T-helper 2 cell treated with Interferon-gamma antibody and Interleukin-4, amounts not matched to agents 100 ng/mL and 5 ng/mL, for 36 hours (primary cell): ENCODE measurements around the gene WWTR1. TPM values are rescaled to one million over a fixed set of nuclear protein-coding genes. Genes with fewer than 3 reads are reported as not detected.

ENCODE experiments used
- intact Hi-C: fragments of 100-400 bp; cut with micrococcal nuclease; formaldehyde crosslinking; loops from one replicate; pipeline ENCODE4 v1.15.1; 2023
- total RNA-seq: library from RNA; stranded (reverse); gene quantifications from 2 replicates; pipeline ENCODE4 v1.2.3, GENCODE V29; 2022

The WWTR1 gene
- total RNA-seq, 1 donor from 2014 or later, result 1.1 TPM

DNA sequence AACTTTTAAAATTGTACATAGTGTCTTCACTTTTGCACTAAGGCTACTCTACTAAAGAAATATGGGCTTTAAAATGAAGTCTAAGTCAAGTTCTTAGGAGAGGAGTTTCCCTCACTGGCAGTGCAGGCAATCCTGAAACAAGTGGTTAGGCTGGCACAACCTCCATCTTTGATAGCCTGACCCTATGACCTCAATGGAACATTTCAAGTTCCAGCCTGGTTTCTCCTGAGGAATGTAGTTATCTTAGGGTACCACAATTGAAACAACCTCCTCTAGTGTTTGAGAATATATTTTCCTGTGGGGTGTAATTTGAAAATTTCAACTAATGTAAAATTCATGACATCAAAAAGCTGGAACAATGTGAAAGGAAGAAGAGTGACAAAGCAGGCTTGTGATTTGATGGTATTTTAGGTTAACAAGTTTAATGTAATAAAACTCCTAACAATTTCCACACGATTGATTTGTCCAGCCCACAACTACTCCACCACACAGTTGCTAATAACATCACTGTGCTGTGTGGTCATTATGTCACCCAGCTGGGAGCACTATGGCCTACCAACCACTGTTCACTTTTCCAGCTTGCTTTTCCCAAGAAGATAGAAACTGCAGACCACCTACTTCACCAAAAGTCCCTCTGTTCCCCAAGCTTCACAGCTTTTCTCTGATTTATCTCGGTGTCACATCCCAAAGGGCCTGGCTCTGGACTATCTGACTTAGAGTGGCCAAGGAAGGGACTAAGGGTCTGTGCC is 1.8 kb downstream of the WWTR1 start:
- intact Hi-C loops, result loop anchor here (5.0 kb wide), 3 partner anchors 84 to 529 kb away; partner anchors contain the start of genes HPS3 and RNF13

DNA sequence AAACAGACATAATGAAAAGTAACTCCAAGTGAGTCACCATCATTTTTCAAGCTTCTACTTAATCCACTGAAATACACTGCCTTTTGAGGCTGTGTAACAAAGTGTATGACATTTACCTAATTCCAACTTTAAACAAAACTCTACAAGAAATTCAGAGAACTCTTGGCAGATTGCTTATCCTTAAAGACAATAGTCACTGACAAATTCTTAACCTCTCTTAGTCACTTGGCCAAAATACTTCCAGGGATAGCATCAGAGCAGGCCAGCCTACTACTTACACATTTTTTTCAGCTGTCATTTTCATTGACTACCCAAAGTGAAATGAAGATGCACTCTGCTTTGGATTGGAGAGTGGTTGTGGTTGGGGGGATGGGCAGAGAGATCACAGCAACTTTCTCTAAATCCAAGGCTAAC is 3.6 kb downstream of the WWTR1 start:
- intact Hi-C loops, result no loop called here

DNA sequence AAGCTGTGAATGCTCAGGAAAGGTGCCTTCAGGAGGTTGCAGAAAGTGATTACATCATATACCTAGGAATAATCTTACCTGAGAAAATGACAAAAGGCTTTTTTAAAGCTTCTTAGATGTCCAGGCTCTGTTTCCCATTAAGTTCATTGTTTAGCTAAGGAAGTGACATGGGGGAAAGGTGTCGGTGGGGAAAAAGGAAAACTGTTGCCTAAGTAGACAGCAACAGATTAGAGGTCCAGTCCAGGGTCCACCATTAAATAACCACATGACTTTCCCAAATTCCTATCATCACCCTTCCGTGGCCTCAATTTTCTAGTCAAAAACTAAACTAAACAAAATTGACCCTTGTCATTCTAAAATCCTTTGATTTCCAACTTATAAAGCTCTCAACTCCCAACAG is 4.3 kb downstream of the WWTR1 start:
- intact Hi-C loops, result no loop called here

GRCh38 chr3:149653136-149653535 is 4.7 kb downstream of the WWTR1 start:
- intact Hi-C loops, result no loop called here

DNA sequence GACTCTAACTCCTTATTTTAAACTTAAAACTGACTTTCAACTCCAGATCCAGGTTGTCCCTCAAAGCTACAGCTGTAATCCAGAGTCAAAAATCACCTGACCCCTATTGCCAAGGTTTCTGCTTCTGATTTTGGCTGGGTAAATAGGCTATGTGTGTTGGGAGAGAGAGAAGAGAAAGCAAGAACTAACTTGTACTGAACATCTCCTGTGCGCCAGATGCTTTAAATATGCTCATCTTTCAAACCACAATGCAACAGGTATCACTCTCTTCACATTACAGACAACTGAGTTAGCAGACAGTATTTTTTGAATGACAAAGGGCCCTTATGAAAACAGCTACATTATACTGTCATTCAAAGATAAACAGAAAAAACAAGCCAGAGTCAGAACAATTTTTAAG is 7.0 kb downstream of the WWTR1 start:
- intact Hi-C loops, result no loop called here

GRCh38 chr3:149648525-149648924 is 9.3 kb downstream of the WWTR1 start:
- intact Hi-C loops, result no loop called here

DNA sequence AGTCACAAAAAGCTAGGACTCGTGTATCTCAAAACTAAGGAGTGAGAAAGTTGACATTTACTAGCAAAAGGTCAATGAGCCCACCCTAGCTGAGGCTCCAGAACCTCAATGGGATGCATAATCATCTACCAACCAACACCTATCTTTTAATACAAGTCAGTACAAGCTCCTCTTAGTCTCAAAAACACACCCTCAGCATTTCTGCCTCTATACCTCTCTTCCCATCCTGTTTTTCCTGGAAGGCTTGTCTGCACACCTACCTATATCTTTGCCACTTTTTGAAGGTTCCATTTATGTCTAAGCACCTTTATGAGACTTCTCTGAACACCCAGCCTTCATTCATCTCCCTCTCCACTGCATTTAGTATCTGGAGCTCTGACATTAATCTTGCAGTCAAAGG is 10.0 kb downstream of the WWTR1 start:
- intact Hi-C loops, result no loop called here

- intact Hi-C loops, result no loop called here
Measured at GRCh38 chr3:149647285-149647684, 10.5 kb downstream of the WWTR1 start.

GRCh38 chr3:149646181-149646766 is 11.6 kb downstream of the WWTR1 start:
- intact Hi-C loops, result no loop called here

GRCh38 chr3:149643963-149644362 is 13.9 kb downstream of the WWTR1 start:
- intact Hi-C loops, result no loop called here

DNA sequence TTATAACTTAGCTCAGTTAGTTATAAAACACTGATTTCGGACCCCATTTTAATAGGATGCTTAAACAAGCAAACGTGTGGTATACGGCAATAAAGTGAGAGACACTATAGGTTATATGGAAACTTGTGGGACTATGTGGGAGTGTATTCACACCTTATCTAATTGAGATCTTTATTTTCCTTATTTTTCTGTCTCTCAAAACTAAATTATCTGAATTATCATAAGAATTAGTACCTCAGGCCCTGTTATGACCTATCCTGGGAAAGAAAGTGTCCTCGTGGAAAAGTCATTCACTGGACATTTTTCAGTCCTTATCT is 14.4 kb downstream of the WWTR1 start:
- intact Hi-C loops, result no loop called here

- intact Hi-C loops, result no loop called here
Measured at GRCh38 chr3:149640976-149641728, 16.7 kb downstream of the WWTR1 start.

DNA sequence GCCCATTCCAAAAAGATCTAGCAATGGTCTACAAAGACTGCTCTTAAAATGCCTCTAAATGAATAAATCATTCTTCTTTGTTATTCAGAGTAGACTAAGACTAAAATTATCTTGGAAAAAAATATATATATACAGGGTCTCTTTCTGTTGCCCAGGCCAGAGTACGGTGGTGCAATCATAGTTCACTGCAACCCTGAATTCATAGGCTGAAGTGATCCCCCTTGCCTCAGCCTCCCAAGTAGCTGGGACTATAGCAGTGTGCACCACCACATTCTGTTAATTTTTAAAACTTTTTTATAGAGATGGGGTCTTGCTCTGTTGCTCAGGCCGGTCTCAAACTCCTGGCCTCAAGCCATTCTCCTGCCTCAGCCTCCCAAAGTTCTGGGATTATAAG is 18.7 kb downstream of the WWTR1 start:
- intact Hi-C loops, result no loop called here

DNA sequence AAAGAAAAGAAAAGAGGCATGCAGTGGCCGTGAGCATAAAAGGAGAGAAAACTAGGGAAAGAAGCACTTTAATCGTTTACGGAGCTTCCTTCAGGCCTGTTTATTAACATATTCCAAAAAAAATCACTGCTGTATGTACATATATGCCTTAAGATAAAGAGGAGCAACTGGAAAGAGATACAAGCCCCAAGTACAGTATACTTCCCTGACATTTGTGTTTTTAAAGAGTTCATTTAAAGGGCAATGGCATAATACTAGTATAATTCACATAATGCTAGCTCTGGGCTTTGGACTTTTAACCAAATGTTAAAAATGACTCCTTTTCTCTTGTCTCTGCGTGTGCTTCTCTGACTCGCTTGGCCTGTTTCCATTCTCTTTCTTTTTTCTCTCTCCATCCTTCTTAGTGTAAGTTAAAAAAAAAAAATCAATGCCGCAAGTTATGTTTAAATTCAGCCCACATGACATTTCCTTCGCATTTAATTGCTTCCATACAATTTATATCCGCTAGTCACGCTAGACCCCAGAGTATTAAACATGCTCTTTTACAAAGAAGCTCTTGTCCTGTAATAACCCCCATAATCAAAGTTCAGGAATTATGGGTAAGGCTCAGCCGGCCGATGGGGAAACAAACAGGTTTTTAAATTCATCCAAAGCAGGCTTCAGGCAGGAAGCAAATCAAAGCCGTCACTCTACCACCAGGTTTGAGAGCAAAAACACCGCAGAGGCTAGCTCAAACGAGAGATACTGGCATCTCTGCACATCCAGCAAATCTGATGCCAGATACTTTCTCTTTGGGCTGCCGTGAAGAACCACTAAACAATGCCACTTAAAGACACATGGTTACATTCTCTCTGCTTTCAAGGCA is 19.4 kb downstream of the WWTR1 start:
- intact Hi-C loops, result no loop called here

- intact Hi-C loops, result no loop called here
Measured at GRCh38 chr3:149635396-149635795, 22.4 kb downstream of the WWTR1 start.

- intact Hi-C loops, result no loop called here
Measured at GRCh38 chr3:149634573-149634972, 23.3 kb downstream of the WWTR1 start.

- intact Hi-C loops, result no loop called here
Measured at GRCh38 chr3:149634072-149634471, 23.8 kb downstream of the WWTR1 start.

DNA sequence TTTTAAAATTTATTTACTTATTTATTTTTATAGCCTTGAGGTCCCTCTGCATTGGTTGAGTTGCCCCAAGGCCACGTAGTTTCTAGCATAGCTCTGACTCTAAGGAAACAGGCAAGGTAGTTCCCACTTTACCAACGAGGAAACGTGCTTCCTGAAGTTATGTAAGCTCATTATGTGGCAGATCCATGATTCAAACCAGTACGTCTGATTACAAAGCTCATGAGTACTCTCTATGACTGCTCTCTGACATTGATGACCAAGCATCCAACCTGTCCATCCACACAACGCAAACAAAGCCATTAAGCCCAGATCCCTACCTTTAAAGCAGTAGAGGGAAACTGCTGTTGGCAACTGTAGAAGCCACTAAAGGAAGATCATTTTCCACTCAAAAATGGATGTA is 25.6 kb downstream of the WWTR1 start:
- intact Hi-C loops, result no loop called here

- intact Hi-C loops, result no loop called here
Measured at GRCh38 chr3:149630806-149631205, 27.0 kb downstream of the WWTR1 start.

GRCh38 chr3:149628957-149629670 is 28.7 kb downstream of the WWTR1 start:
- intact Hi-C loops, result no loop called here

GRCh38 chr3:149626671-149627070 is 31.2 kb downstream of the WWTR1 start:
- intact Hi-C loops, result no loop called here
